GM19193 (cell line): Measurements from ENCODE around the gene NFATC3.

ENCODE experiments used
- POLR2A ChIP-seq: IDR thresholded peaks from 4 replicates; pipeline ENCODE4 v1.6.1; 2011; ENCODE audit not compliant: insufficient read depth, insufficient read length; ENCODE audit errors: extremely low read depth

The NFATC3 gene

DNA sequence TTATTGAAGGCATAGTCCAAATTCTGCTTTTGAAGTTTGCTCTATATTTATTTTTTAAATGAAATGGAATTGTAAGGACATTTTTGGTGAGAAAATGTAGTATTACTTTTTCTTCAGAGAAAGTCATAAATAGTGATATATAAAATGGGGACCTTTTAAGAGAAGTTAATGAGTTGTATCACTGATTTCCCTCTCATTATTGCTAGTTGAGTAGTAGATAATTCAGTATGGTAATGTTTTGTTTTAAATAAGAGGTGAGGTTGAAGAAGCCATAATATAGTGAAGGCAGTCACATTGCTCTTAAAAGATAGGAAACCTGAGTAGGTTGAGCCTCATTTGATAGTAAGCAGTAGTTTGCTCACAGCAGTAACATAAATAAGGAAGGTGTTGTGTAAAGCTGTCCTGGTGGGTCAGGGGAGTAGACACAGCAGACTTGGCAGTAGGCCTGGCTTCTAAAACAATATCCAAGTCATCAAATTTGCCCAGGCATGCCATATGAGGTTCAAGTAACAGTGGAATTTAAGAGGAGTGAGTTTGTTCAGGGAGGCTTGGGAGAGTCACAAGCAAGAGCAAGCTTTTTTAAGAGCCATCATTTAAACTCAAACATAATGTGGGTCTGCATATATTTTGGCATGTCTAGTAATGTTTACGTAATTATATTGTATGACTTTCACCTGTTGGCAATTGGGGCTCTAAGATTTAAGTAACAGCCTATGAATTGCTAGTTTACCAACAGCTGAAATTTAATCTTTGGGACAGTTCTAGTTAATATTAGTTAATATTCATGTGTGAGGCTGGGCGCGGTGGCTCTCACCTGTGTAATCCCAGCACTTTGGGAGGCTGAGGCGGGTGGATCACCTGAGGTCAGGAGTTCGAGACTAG is 6.5 kb downstream of the NFATC3 start:
- TF ChIP-seq POLR2A = no peak

DNA sequence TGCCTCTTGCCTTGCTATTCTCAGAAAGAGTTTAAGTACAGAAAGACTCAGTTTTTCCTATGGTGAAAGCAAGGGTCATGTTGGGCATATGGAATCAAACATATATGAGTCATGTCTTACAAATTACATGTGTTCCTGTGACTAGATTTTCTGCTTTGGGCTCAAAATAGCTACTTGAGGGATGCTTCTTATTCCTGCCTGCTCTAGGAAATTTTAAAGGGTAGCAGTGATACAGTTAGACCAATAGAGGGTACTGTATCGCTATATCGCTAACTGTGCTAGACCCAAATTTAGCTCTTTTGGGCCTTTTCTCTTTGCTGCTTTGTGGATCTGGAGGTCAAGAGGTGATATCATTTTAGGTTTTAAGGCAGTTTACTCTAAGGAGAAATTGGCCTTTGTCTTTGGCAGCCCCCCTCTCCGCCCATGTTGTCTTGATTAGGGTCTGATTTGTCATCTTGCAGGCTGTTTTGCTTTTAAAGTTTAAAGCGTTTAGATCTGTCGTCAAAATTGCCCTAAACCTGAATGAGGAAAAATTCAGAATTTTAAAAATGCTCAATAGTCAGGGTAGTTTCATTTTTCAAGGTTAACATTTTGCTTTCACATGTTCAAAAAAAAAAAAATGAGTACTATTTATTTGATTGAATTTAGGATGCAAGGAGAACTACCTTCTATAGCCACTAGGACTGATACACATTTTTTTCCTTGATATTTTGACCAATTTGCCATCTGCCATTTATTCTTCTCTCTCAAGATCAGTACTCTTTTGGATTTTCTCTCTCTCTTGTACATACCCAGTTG is 8.8 kb downstream of the NFATC3 start:
- TF ChIP-seq POLR2A = no peak

DNA sequence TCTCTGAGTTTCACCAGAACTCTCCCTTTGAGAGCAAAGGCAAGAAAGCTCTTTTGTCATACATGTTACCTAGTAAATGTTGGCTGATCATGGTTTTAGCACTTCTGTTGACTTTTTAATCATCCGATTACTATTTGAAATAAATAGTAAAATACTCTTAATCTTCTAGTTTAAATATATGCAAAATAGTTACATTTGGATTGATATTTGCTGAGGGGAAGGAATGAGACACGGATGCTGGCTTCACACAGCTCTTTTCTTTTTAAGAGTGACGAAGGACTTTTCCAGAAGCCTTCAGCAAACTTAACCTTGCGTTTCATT is 9.4 kb downstream of the NFATC3 start:
- TF ChIP-seq POLR2A = no peak

DNA sequence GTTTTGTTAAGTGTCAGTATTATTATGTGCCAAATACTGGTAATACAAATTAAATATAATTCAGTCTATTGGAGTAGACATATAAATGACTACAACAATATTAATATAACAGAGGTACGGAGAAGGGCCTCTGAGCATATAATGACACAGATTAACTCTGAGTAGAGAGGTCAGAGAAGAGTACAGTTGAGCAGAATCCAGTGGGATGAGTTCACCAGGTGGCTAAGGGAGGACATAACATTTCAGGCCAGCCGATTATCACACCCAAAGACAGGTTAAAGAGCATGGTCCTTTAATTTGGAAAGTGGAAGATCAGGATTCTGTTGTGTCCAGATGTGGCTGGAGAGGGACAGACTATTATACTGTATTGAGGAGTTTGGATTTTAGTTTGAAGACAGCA is 11.3 kb downstream of the NFATC3 start:
- TF ChIP-seq POLR2A = no peak

DNA sequence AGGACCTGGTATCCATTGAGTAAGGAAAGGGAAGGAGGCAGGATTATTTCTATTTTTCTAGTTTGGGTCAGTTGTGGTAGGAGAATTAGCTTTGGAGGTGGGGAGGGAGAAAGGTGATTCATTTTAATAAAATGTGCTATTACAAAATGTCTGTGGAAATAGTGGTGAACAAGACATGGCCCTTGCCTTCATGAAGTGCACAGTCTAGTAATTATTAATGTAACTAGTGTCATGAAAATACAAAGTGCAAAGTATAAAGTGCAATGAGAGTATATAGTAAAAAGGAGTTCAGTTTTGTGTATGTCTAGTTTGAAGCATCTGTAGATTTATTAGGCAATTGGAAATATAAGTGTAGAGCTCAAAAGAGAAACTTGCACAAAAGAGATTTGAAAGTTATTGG is 11.9 kb downstream of the NFATC3 start:
- no peak for TF ChIP-seq POLR2A

DNA sequence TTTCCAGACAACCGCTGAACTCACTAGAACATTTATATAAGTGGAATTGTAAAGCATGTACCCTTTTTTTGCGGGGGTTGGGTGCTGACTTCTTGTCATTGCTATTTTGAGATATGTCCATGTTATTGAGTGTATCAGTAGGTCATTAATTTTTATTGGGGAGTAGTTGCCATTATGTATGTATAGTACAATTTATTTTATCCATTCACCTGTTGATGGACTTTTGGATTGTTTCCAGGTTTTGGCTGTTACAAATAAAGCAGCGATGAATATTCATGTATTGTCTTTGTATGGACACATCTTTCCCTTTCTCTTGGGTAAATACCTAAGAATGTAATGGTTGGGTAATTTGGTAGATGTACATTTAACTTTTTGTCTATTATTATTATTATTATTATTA is 12.7 kb downstream of the NFATC3 start:
- TF ChIP-seq POLR2A = no peak

DNA sequence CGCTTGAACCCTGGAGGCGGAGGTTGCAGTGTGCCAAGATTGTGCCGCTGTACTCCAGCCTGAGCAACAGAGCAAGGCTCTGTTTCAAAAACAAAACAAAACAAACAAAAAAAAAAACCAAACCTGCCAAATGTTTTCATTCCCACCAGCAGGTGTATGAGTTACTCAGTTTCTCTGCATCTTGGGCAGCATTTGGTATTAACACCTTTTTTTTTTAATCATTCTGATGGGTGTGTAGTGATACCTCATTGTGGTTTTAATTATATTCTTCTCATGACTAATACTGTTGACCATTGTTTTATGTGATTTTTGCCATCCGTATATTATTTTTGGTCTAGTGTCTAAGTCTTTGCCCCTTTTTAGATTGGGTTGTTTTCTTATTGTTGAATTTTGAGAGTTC is 15.3 kb downstream of the NFATC3 start:
- TF ChIP-seq POLR2A = no peak

DNA sequence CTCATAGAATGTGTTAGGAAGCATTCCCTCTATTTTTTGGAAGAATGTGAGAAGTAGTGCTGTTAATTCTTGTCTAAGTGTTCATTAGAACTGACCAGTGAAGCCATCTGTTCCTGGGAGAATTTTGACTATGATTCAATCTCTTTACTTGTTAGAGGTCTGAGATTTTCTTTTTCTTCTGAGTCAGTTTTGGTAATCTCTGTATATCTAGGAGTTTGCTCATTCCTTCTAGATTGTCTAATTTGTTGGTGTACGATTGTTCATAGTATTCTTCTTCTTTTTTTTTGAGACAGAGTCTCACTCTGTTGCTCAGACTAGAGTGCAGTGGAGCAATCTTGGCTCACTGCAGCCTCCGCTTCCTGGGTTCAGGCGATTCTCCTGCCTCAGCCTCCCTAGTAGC is 20.4 kb downstream of the NFATC3 start:
- TF ChIP-seq POLR2A = no peak

DNA sequence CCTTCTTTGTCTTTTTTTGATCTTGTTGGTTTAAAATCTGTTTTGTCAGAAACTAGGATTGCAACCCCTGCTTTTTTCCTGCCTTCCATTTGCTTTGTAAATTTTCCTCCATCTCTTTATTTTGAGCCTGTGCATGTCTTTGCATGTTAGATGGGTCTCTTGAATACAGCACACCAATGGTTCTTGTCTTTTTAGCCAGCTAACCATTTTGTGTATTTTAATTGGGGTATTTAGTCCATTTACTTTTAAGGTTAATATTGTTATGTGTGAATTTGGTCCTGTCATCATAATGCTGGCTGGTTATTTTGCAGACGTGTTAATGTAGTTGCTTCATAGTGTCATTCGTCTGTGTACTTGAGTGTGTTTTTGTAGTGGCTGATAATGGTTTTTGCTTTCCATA is 26.2 kb downstream of the NFATC3 start:
- TF ChIP-seq POLR2A = no peak

DNA sequence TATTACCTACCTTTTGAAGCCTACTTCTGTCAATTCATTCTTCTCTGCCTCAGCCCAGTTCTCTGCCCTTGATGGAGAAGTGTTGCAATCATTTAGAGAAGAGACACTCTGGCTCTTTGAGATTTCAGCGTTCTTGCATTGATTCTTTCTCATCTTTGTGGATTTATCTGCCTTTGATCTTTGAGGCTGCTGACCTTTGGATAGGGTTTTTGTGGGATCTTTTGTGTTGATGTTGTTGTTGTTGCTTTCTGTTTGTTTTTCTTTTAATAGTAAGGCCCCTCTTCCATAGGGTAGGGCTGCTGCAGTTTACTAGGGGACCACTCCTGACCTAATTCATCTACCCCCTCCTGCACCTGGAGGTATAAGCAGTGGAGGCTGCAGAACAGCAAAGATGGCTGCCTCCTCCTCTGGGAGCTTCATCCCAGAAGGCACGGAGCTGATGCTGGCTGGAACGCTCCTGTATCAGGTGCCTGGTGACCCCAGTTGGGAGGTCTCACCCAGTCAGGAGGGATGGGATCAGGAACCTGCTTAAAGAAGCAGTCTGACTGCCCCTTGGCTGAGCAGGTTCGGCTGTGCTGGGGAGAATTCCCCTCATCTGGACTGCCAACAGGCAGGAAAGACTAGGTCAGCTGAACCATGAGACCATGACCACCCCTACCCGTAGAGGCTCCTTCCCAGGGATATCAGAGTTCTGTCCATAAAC is 28.0 kb downstream of the NFATC3 start:
- no peak for TF ChIP-seq POLR2A

DNA sequence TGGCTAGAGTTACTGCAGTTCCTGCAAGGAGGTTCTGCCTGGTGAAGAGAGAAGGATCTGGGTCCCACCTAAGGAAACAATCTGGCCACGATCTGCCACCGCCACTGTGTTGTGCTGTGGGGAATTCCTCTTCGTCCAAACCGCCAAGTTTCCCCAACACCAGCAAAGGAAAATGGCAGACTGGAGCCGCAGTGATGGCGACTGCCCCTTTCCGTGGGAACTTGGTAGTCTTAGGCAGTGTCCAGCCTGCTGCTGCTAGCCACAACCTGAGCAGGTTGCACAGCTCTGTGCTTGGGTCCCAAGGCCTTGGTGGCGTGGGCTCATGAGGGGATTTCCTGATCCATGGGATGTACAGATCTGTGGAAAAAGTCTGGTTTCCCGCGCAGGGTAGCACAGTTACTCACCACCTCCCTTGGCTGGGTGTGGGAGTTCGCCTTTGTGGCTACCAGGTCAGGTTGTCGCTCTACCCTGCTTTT is 28.6 kb downstream of the NFATC3 start:
- no peak for TF ChIP-seq POLR2A

DNA sequence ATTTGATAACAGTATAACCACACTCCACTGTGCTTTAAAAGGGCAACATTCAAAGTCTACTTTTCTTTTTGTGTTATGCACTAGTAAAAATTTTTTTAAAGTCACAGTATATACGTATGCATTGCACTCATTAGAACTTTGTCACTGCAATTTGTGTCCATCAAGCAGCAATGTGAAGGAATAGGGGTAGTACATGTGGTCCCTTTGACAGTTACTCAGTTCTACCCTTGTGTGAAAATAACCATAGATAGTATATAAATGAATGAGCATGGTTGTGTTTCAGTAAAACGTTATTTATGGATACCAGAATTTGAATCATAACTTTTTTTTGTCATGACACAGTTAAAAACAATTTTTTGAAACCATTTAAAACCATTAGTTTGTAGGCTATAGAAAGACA is 30.7 kb downstream of the NFATC3 start:
- no peak for TF ChIP-seq POLR2A

DNA sequence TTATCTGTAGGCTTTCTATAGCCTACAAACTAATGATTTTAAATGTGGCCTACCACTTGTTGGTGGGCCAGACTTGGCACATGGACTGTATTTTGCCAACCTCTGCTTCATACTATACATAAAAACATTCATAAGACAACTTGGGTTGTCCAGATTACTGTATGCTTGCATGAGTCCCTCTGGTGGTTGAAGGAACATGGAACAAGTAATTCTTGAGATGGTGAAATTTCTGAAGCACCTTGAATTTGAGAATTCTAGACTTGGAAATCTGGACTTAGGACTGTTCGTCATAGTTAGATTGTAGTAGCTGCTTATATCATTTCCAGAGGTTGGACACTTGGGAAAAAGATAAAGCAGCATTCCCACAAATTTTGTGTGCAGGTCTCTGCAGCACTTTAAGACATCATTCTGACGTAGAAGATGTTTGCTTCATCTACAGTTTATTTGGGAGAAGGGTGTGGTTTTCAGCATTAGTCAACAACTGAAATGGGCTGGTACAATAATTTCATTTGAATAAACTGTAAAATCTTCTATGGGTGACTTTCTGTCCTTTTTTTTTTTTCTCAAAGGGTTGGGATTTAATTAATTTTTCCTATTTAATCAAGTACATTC is 31.2 kb downstream of the NFATC3 start:
- TF ChIP-seq POLR2A = no peak

DNA sequence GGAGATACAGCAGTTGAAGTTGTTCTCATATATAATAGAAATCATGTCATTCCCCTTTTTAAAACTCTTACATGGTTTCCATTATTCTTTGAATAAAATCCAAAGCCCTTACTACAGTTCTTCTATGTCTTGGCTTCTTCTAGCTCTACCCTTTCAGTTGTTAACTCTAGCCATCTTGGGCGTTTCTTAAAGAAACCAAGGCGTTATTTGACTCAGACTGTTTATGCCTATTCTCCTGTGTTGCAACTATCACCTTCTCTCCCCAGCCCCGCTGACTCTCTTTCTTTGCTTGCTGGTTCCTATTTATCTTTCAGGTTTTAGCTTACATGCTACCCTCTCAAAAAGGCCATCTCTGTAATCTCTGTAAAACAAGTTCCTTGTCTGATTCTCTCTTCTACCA is 32.7 kb downstream of the NFATC3 start:
- TF ChIP-seq POLR2A = no peak

DNA sequence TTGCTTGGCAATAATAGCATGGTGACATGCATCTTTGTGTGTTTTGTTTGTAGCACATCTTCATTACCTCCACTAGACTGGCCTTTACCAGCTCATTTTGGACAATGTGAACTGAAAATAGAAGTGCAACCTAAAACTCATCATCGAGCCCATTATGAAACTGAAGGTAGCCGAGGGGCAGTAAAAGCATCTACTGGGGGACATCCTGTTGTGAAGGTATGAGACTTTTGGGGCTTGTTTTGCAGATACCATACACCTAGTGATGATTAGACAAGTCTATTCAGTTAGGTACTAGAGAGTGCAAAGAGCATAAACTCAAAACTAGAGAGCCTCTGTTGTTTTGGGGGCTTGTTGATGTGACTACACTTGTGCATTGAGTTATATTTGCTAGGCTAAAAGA is 41.2 kb downstream of the NFATC3 start:
- TF ChIP-seq POLR2A = no peak
